Duodenal mucosa (tissue), 2 donors: Measurements from ENCODE around the gene NCAM1.

ENCODE experiments used
- H3K27ac ChIP-seq: one replicate; pipeline ENCODE4 v1.7.0; 2013; ENCODE audit warnings: low read depth, low read length
- H3K27me3 ChIP-seq, 2 donors: one replicate each; pipeline ENCODE4 v1.7.0; 2013; ENCODE audit warnings: low read length in 2 of 2, control low read depth in 1 of 2; ENCODE audit not compliant: insufficient read depth in 2 of 2, control insufficient read depth in 1 of 2
- H3K36me3 ChIP-seq, 2 donors: one replicate each; pipeline ENCODE4 v1.7.0; 2013; ENCODE audit warnings: low read length in 2 of 2, control low read depth in 1 of 2; ENCODE audit not compliant: insufficient read depth in 2 of 2, control insufficient read depth in 1 of 2
- H3K4me1 ChIP-seq, 2 donors: one replicate each; pipeline ENCODE4 v1.7.0; 2013; ENCODE audit warnings: low read length in 2 of 2, control low read depth in 1 of 2; ENCODE audit not compliant: insufficient read depth in 2 of 2, control insufficient read depth in 1 of 2
- H3K4me3 ChIP-seq, 2 donors: one replicate each; pipeline ENCODE4 v1.7.0; 2013; ENCODE audit warnings: low read length in 2 of 2, low read depth in 1 of 2
- H3K9ac ChIP-seq, 2 donors: one replicate each; pipeline ENCODE4 v1.7.0; 2013; ENCODE audit warnings: low read length in 2 of 2, low read depth in 1 of 2
- H3K9me3 ChIP-seq, 2 donors: one replicate each; pipeline ENCODE4 v1.7.0; 2013; ENCODE audit warnings: low read length in 2 of 2, control low read depth in 1 of 2; ENCODE audit not compliant: control insufficient read depth in 1 of 2

The NCAM1 gene

GRCh38 chr11:113193016-113193415, 231.8 kb downstream of the NCAM1 start:
- no peak overlapping the region for H3K27ac ChIP-seq
- H3K27me3 ChIP-seq, result no peaks in the 10 kb centered on the region
- H3K4me1 ChIP-seq, result no peaks in the 10 kb centered on the region
- H3K9me3 ChIP-seq, result no peaks in the 10 kb centered on the region
- no peak overlapping the region for H3K4me3 ChIP-seq
- no peaks in the 10 kb centered on the region for H3K36me3 ChIP-seq
- H3K9ac ChIP-seq, result no peak overlapping the region

GRCh38 chr11:113193946-113194345, 232.7 kb downstream of the NCAM1 start:
- Histone ChIP-seq H3K27ac (no peak overlapping the region), H3K4me3 (no peak overlapping the region)

GRCh38 chr11:113195728-113196127, 234.5 kb downstream of the NCAM1 start:
- no peaks in the 10 kb centered on the region for H3K36me3 ChIP-seq
- no peaks in the 10 kb centered on the region for H3K9me3 ChIP-seq
- no peak overlapping the region for H3K4me3 ChIP-seq
- H3K27me3 ChIP-seq, result no peaks in the 10 kb centered on the region
- no peak overlapping the region for H3K9ac ChIP-seq
- H3K27ac ChIP-seq, result no peak overlapping the region
- no peaks in the 10 kb centered on the region for H3K4me1 ChIP-seq

More at GRCh38 chr11:113193946-113194345, 232.7 kb downstream of the NCAM1 start:
- H3K36me3 ChIP-seq, result no peaks in the 10 kb centered on the region
- no peaks in the 10 kb centered on the region for H3K9me3 ChIP-seq
- H3K27me3 ChIP-seq, result no peaks in the 10 kb centered on the region
- H3K9ac ChIP-seq, result no peak overlapping the region
- H3K4me1 ChIP-seq, result no peaks in the 10 kb centered on the region

GRCh38 chr11:113197446-113197845, 236.2 kb downstream of the NCAM1 start:
- H3K27me3 ChIP-seq, result no peaks in the 10 kb centered on the region
- no peak overlapping the region for H3K27ac ChIP-seq
- H3K36me3 ChIP-seq, result no peaks in the 10 kb centered on the region
- H3K9ac ChIP-seq, result no peak overlapping the region
- H3K4me3 ChIP-seq, result no peak overlapping the region
- no peaks in the 10 kb centered on the region for H3K4me1 ChIP-seq
- H3K9me3 ChIP-seq, result no peaks in the 10 kb centered on the region

GRCh38 chr11:113198972-113199661, 237.9 kb downstream of the NCAM1 start:
- no peaks in the 10 kb centered on the region for H3K36me3 ChIP-seq
- H3K9ac ChIP-seq, result no peak overlapping the region
- H3K4me1 ChIP-seq, result no peaks in the 10 kb centered on the region
- H3K27me3 ChIP-seq, result no peaks in the 10 kb centered on the region
- no peak overlapping the region for H3K27ac ChIP-seq
- H3K4me3 ChIP-seq, result no peak overlapping the region
- no peaks in the 10 kb centered on the region for H3K9me3 ChIP-seq

- no peaks in the 10 kb centered on the region for H3K27me3 ChIP-seq
- H3K4me3 ChIP-seq, result no peak overlapping the region
- H3K4me1 ChIP-seq, result no peaks in the 10 kb centered on the region
- no peak overlapping the region for H3K9ac ChIP-seq
- H3K27ac ChIP-seq, result no peak overlapping the region
- no peaks in the 10 kb centered on the region for H3K9me3 ChIP-seq
- H3K36me3 ChIP-seq, result no peaks in the 10 kb centered on the region
Measured at GRCh38 chr11:113199866-113200265, 238.6 kb downstream of the NCAM1 start.

GRCh38 chr11:113201054-113201818, 240.0 kb downstream of the NCAM1 start:
- H3K9me3 ChIP-seq, result no peaks in the 10 kb centered on the region
- H3K27ac ChIP-seq, result no peak overlapping the region
- H3K27me3 ChIP-seq, result no peaks in the 10 kb centered on the region
- no peak overlapping the region for H3K9ac ChIP-seq
- no peaks in the 10 kb centered on the region for H3K4me1 ChIP-seq
- no peaks in the 10 kb centered on the region for H3K36me3 ChIP-seq
- H3K4me3 ChIP-seq, result no peak overlapping the region

GRCh38 chr11:113202431-113202830, 241.2 kb downstream of the NCAM1 start:
- H3K4me3 ChIP-seq, result no peak overlapping the region
- no peaks in the 10 kb centered on the region for H3K27me3 ChIP-seq
- no peaks in the 10 kb centered on the region for H3K4me1 ChIP-seq
- no peak overlapping the region for H3K9ac ChIP-seq
- no peaks in the 10 kb centered on the region for H3K9me3 ChIP-seq
- no peaks in the 10 kb centered on the region for H3K36me3 ChIP-seq
- no peak overlapping the region for H3K27ac ChIP-seq

- Histone ChIP-seq H3K4me1 (no peaks in the 10 kb centered on the region), H3K9ac (no peak overlapping the region)
Measured at GRCh38 chr11:113203141-113203753, 242.0 kb downstream of the NCAM1 start.

GRCh38 chr11:113204280-113204679, 243.1 kb downstream of the NCAM1 start:
- Histone ChIP-seq H3K9ac (no peak overlapping the region), H3K9me3 (no peaks in the 10 kb centered on the region), H3K27ac (no peak overlapping the region), H3K4me3 (no peak overlapping the region), H3K4me1 (no peaks in the 10 kb centered on the region), H3K27me3 (no peaks in the 10 kb centered on the region), H3K36me3 (no peaks in the 10 kb centered on the region)

More at GRCh38 chr11:113203141-113203753, 242.0 kb downstream of the NCAM1 start:
- H3K36me3 ChIP-seq, result no peaks in the 10 kb centered on the region
- H3K4me3 ChIP-seq, result no peak overlapping the region
- no peaks in the 10 kb centered on the region for H3K9me3 ChIP-seq
- H3K27me3 ChIP-seq, result no peaks in the 10 kb centered on the region
- H3K27ac ChIP-seq, result no peak overlapping the region
